ENCODE data around the gene DDX17. TPM values are rescaled to one million over a fixed set of nuclear protein-coding genes. Genes with fewer than 3 reads are reported as not detected.
A peak's percentile ranks its signal among the peaks of the same experiment; 100 is the strongest.

Gene DDX17
- total and polyA plus RNA-seq, 9 of the 15 experiments (the other 6 are each of a cell fraction or from before 2014, with no cell fraction given): 17.6 to 421 (median 189) TPM

DNA sequence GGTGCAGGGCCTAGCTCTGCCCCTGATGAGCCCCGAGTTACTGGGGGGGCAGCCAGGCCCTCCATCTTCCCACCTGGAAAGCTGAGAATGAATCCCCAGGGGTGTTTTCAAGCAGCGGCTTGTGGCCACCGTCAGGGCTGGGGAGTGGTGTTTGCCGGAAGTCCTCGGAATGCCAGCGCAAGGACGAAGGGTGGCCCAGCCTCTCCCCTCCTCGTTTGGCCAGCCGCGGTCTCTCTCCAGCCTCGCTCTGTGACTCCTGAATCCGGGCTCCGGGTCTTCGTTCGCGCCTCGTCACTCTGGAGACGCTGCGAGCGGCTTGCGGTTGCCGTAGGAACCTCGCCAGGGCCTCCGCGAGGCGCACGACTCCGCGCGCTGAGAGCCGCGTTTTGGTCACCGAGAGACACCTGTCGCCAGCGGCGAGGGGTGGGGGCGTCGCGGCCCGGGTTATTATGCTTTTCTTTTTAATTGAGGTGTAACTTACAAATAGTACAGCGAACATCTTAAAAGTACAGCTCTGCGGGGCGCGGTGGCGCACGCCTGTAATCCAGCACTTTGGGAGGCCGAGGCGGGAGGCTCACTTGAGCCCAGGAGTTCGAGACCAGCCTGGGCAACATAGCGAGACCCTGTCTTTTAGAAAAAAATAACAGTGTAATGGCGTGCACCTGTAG is 44.6 kb downstream of the DDX17 start (continued):
- no peak for TF ChIP-seq SREBF1 (IDR thresholded peaks at IDR 0.05; ENCODE audit: borderline replicate concordance, low read depth, low read length)
- TF ChIP-seq ZNF124 (CRISPR knock-in tag; IDR thresholded peaks at IDR 0.05): no peak
- TF ChIP-seq, protein P1, sequence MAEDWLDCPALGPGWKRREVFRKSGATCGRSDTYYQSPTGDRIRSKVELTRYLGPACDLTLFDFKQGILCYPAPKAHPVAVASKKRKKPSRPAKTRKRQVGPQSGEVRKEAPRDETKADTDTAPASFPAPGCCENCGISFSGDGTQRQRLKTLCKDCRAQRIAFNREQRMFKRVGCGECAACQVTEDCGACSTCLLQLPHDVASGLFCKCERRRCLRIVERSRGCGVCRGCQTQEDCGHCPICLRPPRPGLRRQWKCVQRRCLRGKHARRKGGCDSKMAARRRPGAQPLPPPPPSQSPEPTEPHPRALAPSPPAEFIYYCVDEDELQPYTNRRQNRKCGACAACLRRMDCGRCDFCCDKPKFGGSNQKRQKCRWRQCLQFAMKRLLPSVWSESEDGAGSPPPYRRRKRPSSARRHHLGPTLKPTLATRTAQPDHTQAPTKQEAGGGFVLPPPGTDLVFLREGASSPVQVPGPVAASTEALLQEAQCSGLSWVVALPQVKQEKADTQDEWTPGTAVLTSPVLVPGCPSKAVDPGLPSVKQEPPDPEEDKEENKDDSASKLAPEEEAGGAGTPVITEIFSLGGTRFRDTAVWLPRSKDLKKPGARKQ (CRISPR knock-in tag; IDR thresholded peaks at IDR 0.05): 0 out of 2 replicates have a peak, but pooled peaks have one; percentile 53
- no peak for TF ChIP-seq ZNF764 (CRISPR knock-in tag; IDR thresholded peaks at IDR 0.05; ENCODE audit: low read depth)
- TF ChIP-seq TGIF2 (CRISPR knock-in tag; IDR thresholded peaks at IDR 0.05): no peak
- no peak for TF ChIP-seq ILK (tag; IDR thresholded peaks at IDR 0.05; ENCODE audit: borderline replicate concordance, low read depth)
- TF ChIP-seq, protein P2, sequence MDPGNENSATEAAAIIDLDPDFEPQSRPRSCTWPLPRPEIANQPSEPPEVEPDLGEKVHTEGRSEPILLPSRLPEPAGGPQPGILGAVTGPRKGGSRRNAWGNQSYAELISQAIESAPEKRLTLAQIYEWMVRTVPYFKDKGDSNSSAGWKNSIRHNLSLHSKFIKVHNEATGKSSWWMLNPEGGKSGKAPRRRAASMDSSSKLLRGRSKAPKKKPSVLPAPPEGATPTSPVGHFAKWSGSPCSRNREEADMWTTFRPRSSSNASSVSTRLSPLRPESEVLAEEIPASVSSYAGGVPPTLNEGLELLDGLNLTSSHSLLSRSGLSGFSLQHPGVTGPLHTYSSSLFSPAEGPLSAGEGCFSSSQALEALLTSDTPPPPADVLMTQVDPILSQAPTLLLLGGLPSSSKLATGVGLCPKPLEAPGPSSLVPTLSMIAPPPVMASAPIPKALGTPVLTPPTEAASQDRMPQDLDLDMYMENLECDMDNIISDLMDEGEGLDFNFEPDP (CRISPR knock-in tag; IDR thresholded peaks at IDR 0.05): no peak
- peak; percentile 72; the same call in 1 of the 2 replicates for TF ChIP-seq BCOR (IDR thresholded peaks at IDR 0.05)
- TF ChIP-seq HDAC2 (IDR thresholded peaks at IDR 0.05): no peak
- TF ChIP-seq KDM2B (CRISPR knock-in tag; IDR thresholded peaks at IDR 0.05): 0 out of 2 replicates have a peak, but pooled peaks have one; percentile 39
- TF ChIP-seq LCOR (CRISPR knock-in tag; IDR thresholded peaks at IDR 0.05): no peak
- no peak for TF ChIP-seq SRSF1 (IDR thresholded peaks at IDR 0.05; ENCODE audit: low read depth, low read length)
- TF ChIP-seq C11orf30 (IDR thresholded peaks at IDR 0.05; ENCODE audit: low read depth): no peak
- no peak for TF ChIP-seq CREB1 (IDR thresholded peaks at IDR 0.05)
- peak; percentile 35; the same call in 1 of the 2 replicates for TF ChIP-seq CREB1 (CRISPR knock-in tag; IDR thresholded peaks at IDR 0.05)
- no peak for TF ChIP-seq TCFL5 (CRISPR knock-in tag; conservative IDR thresholded peaks at IDR 0.05)
- TF ChIP-seq ZNF507 (tag; conservative IDR thresholded peaks at IDR 0.05): no peak
- TF ChIP-seq PHTF2 (CRISPR knock-in tag; IDR thresholded peaks at IDR 0.05): no peak
- no peak for TF ChIP-seq ZNF316 (IDR thresholded peaks at IDR 0.05)
- TF ChIP-seq DLX4 (CRISPR knock-in tag; IDR thresholded peaks at IDR 0.05): no peak
- no peak for TF ChIP-seq ZNF75A (CRISPR knock-in tag; IDR thresholded peaks at IDR 0.05)
- no peak for TF ChIP-seq DACH1 (IDR thresholded peaks at IDR 0.05; ENCODE audit: partially characterized antibody)
- TF ChIP-seq, protein P3, sequence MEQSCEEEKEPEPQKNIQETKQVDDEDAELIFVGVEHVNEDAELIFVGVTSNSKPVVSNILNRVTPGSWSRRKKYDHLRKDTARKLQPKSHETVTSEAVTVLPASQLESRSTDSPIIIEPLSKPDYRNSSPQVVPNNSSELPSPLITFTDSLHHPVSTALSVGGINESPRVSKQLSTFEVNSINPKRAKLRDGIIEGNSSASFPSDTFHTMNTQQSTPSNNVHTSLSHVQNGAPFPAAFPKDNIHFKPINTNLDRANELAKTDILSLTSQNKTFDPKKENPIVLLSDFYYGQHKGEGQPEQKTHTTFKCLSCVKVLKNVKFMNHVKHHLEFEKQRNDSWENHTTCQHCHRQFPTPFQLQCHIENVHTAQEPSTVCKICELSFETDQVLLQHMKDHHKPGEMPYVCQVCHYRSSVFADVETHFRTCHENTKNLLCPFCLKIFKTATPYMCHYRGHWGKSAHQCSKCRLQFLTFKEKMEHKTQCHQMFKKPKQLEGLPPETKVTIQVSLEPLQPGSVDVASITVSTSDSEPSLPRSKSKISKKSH (CRISPR knock-in tag; IDR thresholded peaks at IDR 0.05): no peak
- no peak for TF ChIP-seq FOXK1 (CRISPR knock-in tag; IDR thresholded peaks at IDR 0.05; ENCODE audit: borderline replicate concordance)
